ENCODE data around the gene AFF2.

AFF2 gene

DNA sequence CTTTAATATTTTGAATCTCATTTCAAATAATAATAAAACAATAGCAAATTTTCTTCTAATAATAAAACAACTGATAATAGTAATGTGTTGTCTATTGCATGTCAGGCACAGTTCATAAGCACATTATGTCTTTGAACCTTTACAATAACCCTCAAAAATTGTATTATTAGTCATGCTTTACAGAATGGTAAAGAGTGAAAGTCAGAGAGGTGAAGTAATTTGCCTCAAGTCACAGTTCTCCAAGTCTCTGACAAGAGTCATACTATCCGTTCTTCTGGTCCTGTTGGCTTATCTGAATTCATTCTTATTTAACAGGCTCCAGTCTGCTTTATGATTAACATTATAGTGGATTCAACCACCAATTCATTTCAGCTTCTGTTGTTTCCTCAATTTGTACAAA lies 313.0 kb downstream of the AFF2 start:
- Histone ChIP-seq H4K91ac (ENCODE audit: low read depth, low read length, poor library complexity) (no peak overlapping the region), H3K27me3 (ENCODE audit: control insufficient read depth in 3 of 3, insufficient read depth in 3 of 3, low read depth in 1 of 3, low read length in 3 of 3) (no peaks in the 10 kb centered on the region), H2AK5ac (ENCODE audit: low read depth, low read length) (no peak overlapping the region), H3K4ac (ENCODE audit: low read length) (no peak overlapping the region), H2BK12ac (ENCODE audit: low read length) (no peak overlapping the region), H3K23ac (ENCODE audit: low read depth, low read length, poor library complexity) (no peak overlapping the region), H2BK120ac (ENCODE audit: low read depth, low read length) (no peak overlapping the region), H2BK15ac (ENCODE audit: low read length) (no peak overlapping the region), H3K14ac (ENCODE audit: low read length) (no peak overlapping the region), H3K4me2 (ENCODE audit: insufficient read depth, low read length, poor library complexity, severe bottlenecking) (no peak overlapping the region), H3K4me1 (ENCODE audit: control insufficient read depth in 2 of 2, insufficient read depth in 1 of 2, low read depth in 1 of 2, low read length in 2 of 2) (peaks cover 0 to 6% of the 10 kb centered on the region in 2 donors), H4K8ac (ENCODE audit: low read depth, low read length) (no peak overlapping the region), H2BK5ac (ENCODE audit: low read length) (no peak overlapping the region), H3K36me3 (replicated peaks in 1 of 2; ENCODE audit: control insufficient read depth in 2 of 2, insufficient read depth in 2 of 2, low read length in 2 of 2) (no peaks in the 10 kb centered on the region), H3K27ac (replicated peaks; ENCODE audit: low read length) (no peak overlapping the region), H3K9ac (ENCODE audit: low read depth, low read length, poor library complexity) (no peak overlapping the region), H3K9me3 (replicated peaks in 1 of 2; ENCODE audit: control insufficient read depth in 2 of 2, insufficient read depth in 1 of 2, low read depth in 1 of 2, low read length in 2 of 2) (no peaks in the 10 kb centered on the region), H3K18ac (ENCODE audit: low read length) (no peak overlapping the region), H3K79me1 (ENCODE audit: low read depth, low read length) (no peaks in the 10 kb centered on the region), H3K4me3 (ENCODE audit: low read length in 2 of 2) (no peak overlapping the region), H2AFZ (ENCODE audit: low read length) (no peak overlapping the region)
- no CpG with 5 or more reads among the region's 1 CpG for WGBS, 2 donors (ENCODE audit: extremely low coverage in 2 of 2, insufficient read length in 2 of 2, insufficient replicate concordance in 1 of 2)
- no peak for DNase-seq (ENCODE audit: low spot score)

DNA sequence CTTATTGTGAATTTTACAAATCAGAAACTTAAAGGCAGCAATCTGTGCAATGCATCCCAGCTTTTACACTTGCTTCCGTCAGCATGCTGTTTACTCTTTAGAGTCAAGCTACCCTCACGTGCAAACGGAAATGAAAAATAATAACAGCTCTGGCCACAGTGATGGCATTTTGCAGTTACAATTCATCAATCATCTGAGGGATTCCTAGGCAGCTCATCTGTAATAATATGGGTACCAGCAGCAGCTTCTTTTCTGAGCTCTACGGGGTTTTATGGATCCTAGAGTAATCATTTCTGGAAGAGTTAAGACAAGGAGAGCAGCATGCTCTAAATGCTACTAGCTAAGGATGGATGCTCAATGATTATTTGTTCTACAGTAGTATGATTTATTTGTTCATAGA lies 313.6 kb downstream of the AFF2 start:
- no peaks in the 10 kb centered on the region for H3K79me1 ChIP-seq (ENCODE audit: low read depth, low read length)
- no peak overlapping the region for H3K4me3 ChIP-seq (ENCODE audit: low read length in 2 of 2)
- no peaks in the 10 kb centered on the region for H3K27me3 ChIP-seq (ENCODE audit: control insufficient read depth in 3 of 3, insufficient read depth in 3 of 3, low read depth in 1 of 3, low read length in 3 of 3)
- H2BK120ac ChIP-seq (ENCODE audit: low read depth, low read length) = no peak overlapping the region
- no peak overlapping the region for H3K14ac ChIP-seq (ENCODE audit: low read length)
- no peak overlapping the region for H3K4ac ChIP-seq (ENCODE audit: low read length)
- no peak overlapping the region for H3K18ac ChIP-seq (ENCODE audit: low read length)
- no peak overlapping the region for H3K4me2 ChIP-seq (ENCODE audit: insufficient read depth, low read length, poor library complexity, severe bottlenecking)
- H4K91ac ChIP-seq (ENCODE audit: low read depth, low read length, poor library complexity) = no peak overlapping the region
- no peak overlapping the region for H2BK5ac ChIP-seq (ENCODE audit: low read length)
- no peak overlapping the region for H3K23ac ChIP-seq (ENCODE audit: low read depth, low read length, poor library complexity)
- H3K27ac ChIP-seq (replicated peaks; ENCODE audit: low read length) = no peak overlapping the region
- H3K9ac ChIP-seq (ENCODE audit: low read depth, low read length, poor library complexity) = no peak overlapping the region
- no CpG with 5 or more reads among the region's 4 CpGs for WGBS, 2 donors (ENCODE audit: extremely low coverage in 2 of 2, insufficient read length in 2 of 2, insufficient replicate concordance in 1 of 2)
- H2AK5ac ChIP-seq (ENCODE audit: low read depth, low read length) = no peak overlapping the region
- no peak overlapping the region for H2BK15ac ChIP-seq (ENCODE audit: low read length)
- no peak overlapping the region for H4K8ac ChIP-seq (ENCODE audit: low read depth, low read length)
- peaks cover 0 to 4% of the 10 kb centered on the region in 2 donors for H3K4me1 ChIP-seq (ENCODE audit: control insufficient read depth in 2 of 2, insufficient read depth in 1 of 2, low read depth in 1 of 2, low read length in 2 of 2)
- H3K9me3 ChIP-seq (replicated peaks in 1 of 2; ENCODE audit: control insufficient read depth in 2 of 2, insufficient read depth in 1 of 2, low read depth in 1 of 2, low read length in 2 of 2) = no peaks in the 10 kb centered on the region
- H3K36me3 ChIP-seq (replicated peaks in 1 of 2; ENCODE audit: control insufficient read depth in 2 of 2, insufficient read depth in 2 of 2, low read length in 2 of 2) = no peaks in the 10 kb centered on the region
- no peak for DNase-seq (ENCODE audit: low spot score)
- H2BK12ac ChIP-seq (ENCODE audit: low read length) = no peak overlapping the region
- H2AFZ ChIP-seq (ENCODE audit: low read length) = no peak overlapping the region

DNA sequence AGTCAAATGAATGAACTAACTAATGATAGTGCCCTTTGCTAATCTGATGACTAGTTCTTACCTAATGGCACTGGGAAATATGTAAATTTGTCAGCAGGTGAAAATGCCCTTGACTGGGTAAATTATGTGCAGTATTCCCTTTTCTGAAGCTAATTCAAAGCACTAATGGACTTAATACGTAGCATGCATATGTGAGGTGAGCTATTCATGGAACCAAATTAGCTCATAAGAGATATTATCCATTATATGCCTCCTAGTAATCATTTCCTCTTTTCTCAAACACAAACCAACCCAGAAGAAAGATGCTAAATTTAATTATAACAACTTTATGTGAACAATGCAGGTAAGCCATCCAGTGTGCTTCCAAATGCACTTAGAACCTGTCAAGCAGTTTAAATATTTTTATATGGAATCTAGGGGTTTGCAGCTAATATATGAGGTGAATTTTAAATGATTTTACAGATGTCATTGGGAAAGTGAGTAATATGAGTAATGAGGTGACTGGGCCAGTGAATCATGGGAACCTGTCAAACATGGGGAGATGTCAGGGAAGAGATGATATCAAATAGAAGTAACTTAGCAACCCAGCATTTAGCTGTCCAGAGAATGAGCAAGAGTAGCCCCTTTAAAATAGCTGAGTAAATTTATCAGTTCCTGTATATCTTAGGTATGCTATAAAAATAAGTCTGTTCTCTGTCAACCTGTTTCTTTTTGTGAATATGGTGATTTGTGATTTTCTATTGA lies 315.0 kb downstream of the AFF2 start:
- Histone ChIP-seq H3K4me2 (ENCODE audit: insufficient read depth, low read length, poor library complexity, severe bottlenecking) (no peak overlapping the region), H3K9ac (ENCODE audit: low read depth, low read length, poor library complexity) (no peak overlapping the region), H3K36me3 (replicated peaks in 1 of 2; ENCODE audit: control insufficient read depth in 2 of 2, insufficient read depth in 2 of 2, low read length in 2 of 2) (no peaks in the 10 kb centered on the region), H3K4ac (ENCODE audit: low read length) (no peak overlapping the region), H3K9me3 (replicated peaks in 1 of 2; ENCODE audit: control insufficient read depth in 2 of 2, insufficient read depth in 1 of 2, low read depth in 1 of 2, low read length in 2 of 2) (no peaks in the 10 kb centered on the region), H3K4me1 (ENCODE audit: control insufficient read depth in 2 of 2, insufficient read depth in 1 of 2, low read depth in 1 of 2, low read length in 2 of 2) (peaks cover 0 to 2% of the 10 kb centered on the region in 2 donors), H2BK15ac (ENCODE audit: low read length) (no peak overlapping the region), H3K23ac (ENCODE audit: low read depth, low read length, poor library complexity) (no peak overlapping the region), H2AFZ (ENCODE audit: low read length) (no peak overlapping the region), H2BK120ac (ENCODE audit: low read depth, low read length) (no peak overlapping the region), H3K18ac (ENCODE audit: low read length) (no peak overlapping the region), H3K27me3 (ENCODE audit: control insufficient read depth in 3 of 3, insufficient read depth in 3 of 3, low read depth in 1 of 3, low read length in 3 of 3) (no peaks in the 10 kb centered on the region), H3K14ac (ENCODE audit: low read length) (no peak overlapping the region), H2BK5ac (ENCODE audit: low read length) (no peak overlapping the region), H2BK12ac (ENCODE audit: low read length) (no peak overlapping the region), H3K4me3 (ENCODE audit: low read length in 2 of 2) (no peak overlapping the region), H4K91ac (ENCODE audit: low read depth, low read length, poor library complexity) (no peak overlapping the region), H3K27ac (replicated peaks; ENCODE audit: low read length) (no peak overlapping the region), H3K79me1 (ENCODE audit: low read depth, low read length) (no peaks in the 10 kb centered on the region), H4K8ac (ENCODE audit: low read depth, low read length) (no peak overlapping the region), H2AK5ac (ENCODE audit: low read depth, low read length) (no peak overlapping the region)
- WGBS, 2 donors (ENCODE audit: extremely low coverage in 2 of 2, insufficient read length in 2 of 2, insufficient replicate concordance in 1 of 2) = no CpG with 5 or more reads among the region's 1 CpG
- no peak for DNase-seq (ENCODE audit: low spot score)

DNA sequence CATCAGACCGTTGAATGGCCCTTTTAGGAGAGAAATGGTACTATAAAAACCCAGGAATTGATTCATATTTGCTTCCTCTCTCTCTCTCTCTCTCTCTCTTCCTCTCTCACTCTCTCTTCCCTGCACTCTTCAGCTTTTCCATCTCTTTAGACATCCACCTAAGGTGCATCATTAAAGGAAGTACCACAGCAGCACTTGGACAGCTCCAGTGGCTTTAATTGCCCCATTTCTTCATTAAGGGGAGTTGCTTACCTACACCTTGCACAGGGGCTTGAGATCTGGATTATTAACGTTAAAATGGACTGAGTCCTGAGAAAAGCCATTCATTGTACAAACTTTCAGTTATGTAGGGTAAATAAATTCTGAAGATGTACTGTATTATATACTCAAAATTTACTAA lies 323.6 kb downstream of the AFF2 start:
- no peak overlapping the region for H4K91ac ChIP-seq (ENCODE audit: low read depth, low read length, poor library complexity)
- no peak overlapping the region for H3K4ac ChIP-seq (ENCODE audit: low read length)
- H3K27me3 ChIP-seq (ENCODE audit: control insufficient read depth in 3 of 3, insufficient read depth in 3 of 3, low read depth in 1 of 3, low read length in 3 of 3) = peaks cover 0 to 3% (median 0%) of the 10 kb centered on the region in 3 experiments
- no peak overlapping the region for H3K9ac ChIP-seq (ENCODE audit: low read depth, low read length, poor library complexity)
- H2BK15ac ChIP-seq (ENCODE audit: low read length) = no peak overlapping the region
- WGBS, 2 donors (ENCODE audit: extremely low coverage in 2 of 2, insufficient read length in 2 of 2, insufficient replicate concordance in 1 of 2) = no CpG with 5 or more reads among the region's 2 CpGs
- no peak overlapping the region for H3K14ac ChIP-seq (ENCODE audit: low read length)
- H4K8ac ChIP-seq (ENCODE audit: low read depth, low read length) = no peak overlapping the region
- H2AFZ ChIP-seq (ENCODE audit: low read length) = no peak overlapping the region
- no peak overlapping the region for H3K18ac ChIP-seq (ENCODE audit: low read length)
- no peak overlapping the region for H3K27ac ChIP-seq (replicated peaks; ENCODE audit: low read length)
- no peak overlapping the region for H3K23ac ChIP-seq (ENCODE audit: low read depth, low read length, poor library complexity)
- H2BK12ac ChIP-seq (ENCODE audit: low read length) = no peak overlapping the region
- H3K4me2 ChIP-seq (ENCODE audit: insufficient read depth, low read length, poor library complexity, severe bottlenecking) = no peak overlapping the region
- H3K4me3 ChIP-seq (ENCODE audit: low read length in 2 of 2) = no peak overlapping the region
- H3K9me3 ChIP-seq (replicated peaks in 1 of 2; ENCODE audit: control insufficient read depth in 2 of 2, insufficient read depth in 1 of 2, low read depth in 1 of 2, low read length in 2 of 2) = no peaks in the 10 kb centered on the region
- H3K79me1 ChIP-seq (ENCODE audit: low read depth, low read length) = no peaks in the 10 kb centered on the region
- no peak overlapping the region for H2BK5ac ChIP-seq (ENCODE audit: low read length)
- no peaks in the 10 kb centered on the region for H3K36me3 ChIP-seq (replicated peaks in 1 of 2; ENCODE audit: control insufficient read depth in 2 of 2, insufficient read depth in 2 of 2, low read length in 2 of 2)
- H2AK5ac ChIP-seq (ENCODE audit: low read depth, low read length) = no peak overlapping the region
- H2BK120ac ChIP-seq (ENCODE audit: low read depth, low read length) = no peak overlapping the region
- no peak for DNase-seq (ENCODE audit: low spot score)
- peaks cover 0 to 2% of the 10 kb centered on the region in 2 donors for H3K4me1 ChIP-seq (ENCODE audit: control insufficient read depth in 2 of 2, insufficient read depth in 1 of 2, low read depth in 1 of 2, low read length in 2 of 2)

Data from neuronal stem cell (in vitro differentiated cells).